ENCODE data around the gene AFF2.

AFF2 gene

GRCh38 chrX:148624951-148625474, 124.6 kb downstream of the AFF2 start:
- no peaks in the 10 kb centered on the region for H3K9me3 Mint-ChIP-seq (ENCODE audit: low read depth)
- H3K4me1 Mint-ChIP-seq (ENCODE audit: low read depth): no peaks in the 10 kb centered on the region
- H3K27me3 Mint-ChIP-seq: no peaks in the 10 kb centered on the region
- no peak overlapping the region for H3K4me3 Mint-ChIP-seq
- no peak overlapping the region for H3K27ac Mint-ChIP-seq
- H3K36me3 Mint-ChIP-seq: no peaks in the 10 kb centered on the region

GRCh38 chrX:148628621-148629020, 128.2 kb downstream of the AFF2 start:
- H3K4me1 Mint-ChIP-seq (ENCODE audit: low read depth): no peaks in the 10 kb centered on the region
- H3K9me3 Mint-ChIP-seq (ENCODE audit: low read depth): no peaks in the 10 kb centered on the region
- H3K4me3 Mint-ChIP-seq: no peak overlapping the region
- no peaks in the 10 kb centered on the region for H3K27me3 Mint-ChIP-seq
- no peaks in the 10 kb centered on the region for H3K36me3 Mint-ChIP-seq
- no peak overlapping the region for H3K27ac Mint-ChIP-seq

DNA sequence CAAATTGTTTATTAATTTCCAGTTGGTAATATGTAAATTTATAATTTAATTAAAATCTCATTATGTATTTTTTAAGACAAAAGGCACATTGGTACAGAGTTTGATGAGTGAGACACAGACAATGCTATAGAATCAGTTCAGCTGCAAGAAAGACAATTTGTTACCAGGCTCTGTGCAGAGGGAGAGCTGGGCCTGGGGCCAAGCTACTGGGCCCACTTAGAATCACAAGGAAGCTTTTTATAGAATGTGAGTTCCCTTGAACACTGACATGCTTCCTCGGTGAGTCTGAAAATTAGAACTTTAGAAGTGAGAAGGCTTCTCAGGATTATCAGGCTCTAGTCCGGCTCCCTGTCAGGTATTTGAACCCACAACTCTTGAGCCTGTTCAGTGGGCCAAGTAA, 129.0 kb downstream of the AFF2 start:
- no peaks in the 10 kb centered on the region for H3K9me3 Mint-ChIP-seq (ENCODE audit: low read depth)
- no peak overlapping the region for H3K27ac Mint-ChIP-seq
- H3K4me3 Mint-ChIP-seq: no peak overlapping the region
- no peaks in the 10 kb centered on the region for H3K27me3 Mint-ChIP-seq
- H3K36me3 Mint-ChIP-seq: no peaks in the 10 kb centered on the region
- no peaks in the 10 kb centered on the region for H3K4me1 Mint-ChIP-seq (ENCODE audit: low read depth)

DNA sequence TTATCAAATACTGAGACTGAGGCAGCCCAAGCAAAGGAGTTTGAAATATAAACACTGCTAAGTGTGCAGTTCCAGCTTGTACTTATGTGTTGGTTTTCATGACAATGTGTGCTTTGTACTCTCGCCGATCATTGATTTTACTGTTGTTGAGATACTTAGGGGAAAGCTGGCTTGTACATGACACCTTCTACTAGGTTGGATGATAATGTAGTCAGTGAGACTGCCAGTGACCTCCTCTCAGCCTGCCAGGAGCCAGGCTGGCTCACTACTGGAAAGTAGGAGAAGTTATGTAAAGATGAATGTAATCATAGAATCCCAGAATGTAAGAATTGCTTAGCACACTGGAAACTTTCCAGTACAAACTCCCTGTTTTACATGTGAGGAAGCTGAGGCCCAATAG, 132.0 kb downstream of the AFF2 start:
- H3K36me3 Mint-ChIP-seq: no peaks in the 10 kb centered on the region
- no peaks in the 10 kb centered on the region for H3K4me1 Mint-ChIP-seq (ENCODE audit: low read depth)
- no peaks in the 10 kb centered on the region for H3K27me3 Mint-ChIP-seq
- no peak overlapping the region for H3K4me3 Mint-ChIP-seq
- no peak overlapping the region for H3K27ac Mint-ChIP-seq
- H3K9me3 Mint-ChIP-seq (ENCODE audit: low read depth): no peaks in the 10 kb centered on the region

GRCh38 chrX:148633218-148633908, 132.9 kb downstream of the AFF2 start:
- peaks cover under 1% of the 10 kb centered on the region for H3K36me3 Mint-ChIP-seq
- H3K4me1 Mint-ChIP-seq (ENCODE audit: low read depth): no peaks in the 10 kb centered on the region
- no peaks in the 10 kb centered on the region for H3K27me3 Mint-ChIP-seq
- H3K4me3 Mint-ChIP-seq: no peak overlapping the region
- H3K9me3 Mint-ChIP-seq (ENCODE audit: low read depth): no peaks in the 10 kb centered on the region
- no peak overlapping the region for H3K27ac Mint-ChIP-seq

DNA sequence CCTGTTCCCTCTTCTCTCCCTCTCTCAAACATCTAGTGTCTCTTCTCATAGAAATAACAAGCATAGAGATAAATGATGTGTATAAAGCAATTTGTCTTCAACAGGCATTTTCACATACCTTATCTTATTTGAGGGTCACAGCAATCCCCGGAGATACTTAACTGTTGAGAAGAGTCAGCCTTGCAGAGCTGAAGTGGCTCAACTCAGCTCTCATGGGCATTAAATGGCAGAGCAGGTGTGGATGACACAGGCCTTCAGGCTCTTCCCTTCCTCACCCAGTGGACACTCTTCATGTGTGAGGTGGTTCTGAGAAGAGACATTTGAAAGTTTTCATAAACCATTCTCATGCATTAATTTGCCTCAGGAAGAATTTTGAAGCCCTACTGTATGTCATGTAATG, 134.2 kb downstream of the AFF2 start:
- Mint-ChIP-seq H3K27me3 (no peaks in the 10 kb centered on the region), H3K36me3 (peaks cover 2% of the 10 kb centered on the region), H3K4me3 (no peak overlapping the region)

GRCh38 chrX:148643460-148643859, 143.0 kb downstream of the AFF2 start:
- no peak overlapping the region for H3K4me3 Mint-ChIP-seq
- peaks cover under 1% of the 10 kb centered on the region for H3K36me3 Mint-ChIP-seq
- H3K4me1 Mint-ChIP-seq (ENCODE audit: low read depth): no peaks in the 10 kb centered on the region
- H3K27me3 Mint-ChIP-seq: no peaks in the 10 kb centered on the region
- no peaks in the 10 kb centered on the region for H3K9me3 Mint-ChIP-seq (ENCODE audit: low read depth)
- H3K27ac Mint-ChIP-seq: no peak overlapping the region

More for the DNA sequence above, 134.2 kb downstream of the AFF2 start:
- no peak overlapping the region for H3K27ac Mint-ChIP-seq
- no peaks in the 10 kb centered on the region for H3K9me3 Mint-ChIP-seq (ENCODE audit: low read depth)
- H3K4me1 Mint-ChIP-seq (ENCODE audit: low read depth): no peaks in the 10 kb centered on the region

- Mint-ChIP-seq H3K9me3 (ENCODE audit: low read depth) (no peaks in the 10 kb centered on the region), H3K36me3 (no peaks in the 10 kb centered on the region), H3K4me3 (no peak overlapping the region), H3K4me1 (ENCODE audit: low read depth) (no peaks in the 10 kb centered on the region), H3K27me3 (no peaks in the 10 kb centered on the region), H3K27ac (no peak overlapping the region)
Observed at GRCh38 chrX:148647651-148648050, 147.2 kb downstream of the AFF2 start.

DNA sequence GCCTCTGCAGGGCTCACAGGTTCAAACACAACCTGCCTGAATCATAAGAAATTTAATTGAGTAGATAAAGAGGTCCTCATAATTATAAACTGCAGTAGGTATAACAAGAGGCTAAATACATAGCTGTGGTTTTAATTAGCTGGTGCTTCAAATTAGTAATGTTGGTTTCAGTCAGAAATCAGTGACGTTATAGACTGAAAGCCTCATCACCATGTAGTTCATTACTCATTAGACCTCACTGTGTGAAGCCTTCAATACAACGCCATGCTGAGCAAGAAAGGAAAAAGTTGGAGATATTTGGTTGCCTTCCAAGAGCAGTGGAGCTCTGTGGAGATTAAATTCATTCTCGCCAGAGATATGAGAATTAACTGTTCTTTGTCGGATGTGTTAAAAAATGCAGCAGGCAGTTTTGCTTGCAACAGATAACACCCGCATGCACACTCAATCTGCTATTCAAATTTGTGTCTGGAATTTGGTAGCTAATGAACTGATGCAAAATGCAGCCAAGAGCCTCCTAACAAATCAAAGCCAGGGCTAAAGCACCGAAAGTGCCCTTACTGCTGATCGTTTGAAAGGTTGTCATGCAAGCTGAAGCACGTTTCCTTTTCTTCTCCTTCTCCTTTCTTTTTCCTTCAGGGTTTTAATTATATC, 148.9 kb downstream of the AFF2 start:
- H3K9me3 Mint-ChIP-seq (ENCODE audit: low read depth): no peaks in the 10 kb centered on the region
- H3K27ac Mint-ChIP-seq: no peak overlapping the region
- no peak overlapping the region for H3K4me3 Mint-ChIP-seq
- no peaks in the 10 kb centered on the region for H3K27me3 Mint-ChIP-seq
- peaks cover 2% of the 10 kb centered on the region for H3K36me3 Mint-ChIP-seq
- no peaks in the 10 kb centered on the region for H3K4me1 Mint-ChIP-seq (ENCODE audit: low read depth)

- Mint-ChIP-seq H3K9me3 (ENCODE audit: low read depth) (no peaks in the 10 kb centered on the region), H3K4me3 (no peak overlapping the region), H3K36me3 (peaks cover 11% of the 10 kb centered on the region), H3K27ac (no peak overlapping the region), H3K27me3 (no peaks in the 10 kb centered on the region), H3K4me1 (ENCODE audit: low read depth) (peaks cover 5% of the 10 kb centered on the region)
Observed at GRCh38 chrX:148658115-148658730, 157.8 kb downstream of the AFF2 start.

DNA sequence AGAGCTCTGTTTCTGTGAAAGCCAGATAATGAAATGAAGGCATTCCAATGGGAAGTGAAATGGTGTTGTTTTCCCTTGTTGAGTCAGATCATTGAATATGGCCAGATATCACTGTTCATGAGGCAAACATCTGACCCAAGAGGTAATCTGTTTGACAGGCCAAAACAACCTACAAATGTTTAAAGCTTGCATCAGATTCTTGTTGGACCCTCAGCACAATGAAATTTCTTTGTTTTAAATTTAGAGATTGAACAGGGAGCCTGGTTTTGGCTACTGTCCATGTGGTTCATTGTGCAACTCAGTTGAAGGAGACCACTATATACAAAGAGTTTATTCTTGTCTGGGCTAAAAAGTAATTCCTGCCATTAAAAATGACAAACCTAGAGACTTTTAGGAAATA, 159.1 kb downstream of the AFF2 start:
- peaks cover 13% of the 10 kb centered on the region for H3K36me3 Mint-ChIP-seq

GRCh38 chrX:148661035-148661434, 160.6 kb downstream of the AFF2 start:
- Mint-ChIP-seq H3K27ac (no peak overlapping the region), H3K36me3 (peaks cover 12% of the 10 kb centered on the region), H3K4me3 (no peak overlapping the region), H3K9me3 (ENCODE audit: low read depth) (no peaks in the 10 kb centered on the region), H3K4me1 (ENCODE audit: low read depth) (peaks cover 5% of the 10 kb centered on the region), H3K27me3 (no peaks in the 10 kb centered on the region)

More for the DNA sequence above, 159.1 kb downstream of the AFF2 start:
- no peaks in the 10 kb centered on the region for H3K9me3 Mint-ChIP-seq (ENCODE audit: low read depth)
- H3K4me3 Mint-ChIP-seq: no peak overlapping the region
- no peak overlapping the region for H3K27ac Mint-ChIP-seq
- H3K4me1 Mint-ChIP-seq (ENCODE audit: low read depth): peaks cover 5% of the 10 kb centered on the region
- H3K27me3 Mint-ChIP-seq: no peaks in the 10 kb centered on the region

- H3K4me3 Mint-ChIP-seq: no peak overlapping the region
Observed at GRCh38 chrX:148662014-148662413, 161.6 kb downstream of the AFF2 start.

GRCh38 chrX:148664171-148664570, 163.8 kb downstream of the AFF2 start:
- no peak overlapping the region for H3K27ac Mint-ChIP-seq
- no peaks in the 10 kb centered on the region for H3K27me3 Mint-ChIP-seq
- H3K9me3 Mint-ChIP-seq (ENCODE audit: low read depth): no peaks in the 10 kb centered on the region
- H3K4me1 Mint-ChIP-seq (ENCODE audit: low read depth): no peaks in the 10 kb centered on the region
- no peak overlapping the region for H3K4me3 Mint-ChIP-seq
- peaks cover 18% of the 10 kb centered on the region for H3K36me3 Mint-ChIP-seq

More at GRCh38 chrX:148662014-148662413, 161.6 kb downstream of the AFF2 start:
- H3K36me3 Mint-ChIP-seq: peaks cover 12% of the 10 kb centered on the region
- H3K27me3 Mint-ChIP-seq: no peaks in the 10 kb centered on the region
- peaks cover 5% of the 10 kb centered on the region for H3K4me1 Mint-ChIP-seq (ENCODE audit: low read depth)
- no peaks in the 10 kb centered on the region for H3K9me3 Mint-ChIP-seq (ENCODE audit: low read depth)
- no peak overlapping the region for H3K27ac Mint-ChIP-seq

DNA sequence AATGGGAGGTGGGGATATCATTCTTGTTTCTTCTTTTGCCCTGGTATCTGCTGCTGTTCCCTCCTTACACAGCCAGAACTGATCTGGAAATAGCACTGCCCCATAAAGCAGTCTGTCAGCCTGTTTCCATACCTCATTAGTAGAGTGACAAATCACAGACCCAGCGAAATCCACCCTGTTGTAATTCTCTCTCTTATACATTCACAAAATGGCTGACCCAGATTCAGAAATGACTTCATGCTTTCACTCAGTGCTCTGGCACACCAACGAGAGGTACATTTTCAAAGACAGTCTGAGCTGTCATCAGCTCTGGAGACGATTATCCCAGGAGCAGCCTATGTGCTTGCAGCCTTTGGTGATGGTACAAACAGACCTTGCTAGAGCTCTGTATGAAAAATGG, 164.6 kb downstream of the AFF2 start:
- H3K36me3 Mint-ChIP-seq: peaks cover 21% of the 10 kb centered on the region
- no peaks in the 10 kb centered on the region for H3K4me1 Mint-ChIP-seq (ENCODE audit: low read depth)
- no peak overlapping the region for H3K27ac Mint-ChIP-seq
- H3K4me3 Mint-ChIP-seq: no peak overlapping the region
- no peaks in the 10 kb centered on the region for H3K27me3 Mint-ChIP-seq
- H3K9me3 Mint-ChIP-seq (ENCODE audit: low read depth): peaks cover 2% of the 10 kb centered on the region

Data from activated naive CD8-positive, alpha-beta T cell (primary cell).